GM19438 (cell line): ENCODE data around the gene RIMBP2.
"Not testable (repeated sequence)": the region's sequence is repeated elsewhere in the genome, so short reads cannot be mapped to it uniquely, and the experiment has no call there.

ENCODE experiments used
- ATAC-seq: cut with Tn5 transposase; IDR thresholded peaks from one replicate; pipeline ENCODE4 v1.9.1; 2021; ENCODE audit warnings: low read depth; ENCODE audit not compliant: unreplicated experiment

Gene RIMBP2

GRCh38 chr12:130706885-130707570, 9.1 kb downstream of the RIMBP2 start:
- no peak for ATAC-seq

- ATAC-seq, result no peak
These were observed 9.8 kb downstream of the RIMBP2 start for GRCh38 chr12:130706311-130706710.

DNA sequence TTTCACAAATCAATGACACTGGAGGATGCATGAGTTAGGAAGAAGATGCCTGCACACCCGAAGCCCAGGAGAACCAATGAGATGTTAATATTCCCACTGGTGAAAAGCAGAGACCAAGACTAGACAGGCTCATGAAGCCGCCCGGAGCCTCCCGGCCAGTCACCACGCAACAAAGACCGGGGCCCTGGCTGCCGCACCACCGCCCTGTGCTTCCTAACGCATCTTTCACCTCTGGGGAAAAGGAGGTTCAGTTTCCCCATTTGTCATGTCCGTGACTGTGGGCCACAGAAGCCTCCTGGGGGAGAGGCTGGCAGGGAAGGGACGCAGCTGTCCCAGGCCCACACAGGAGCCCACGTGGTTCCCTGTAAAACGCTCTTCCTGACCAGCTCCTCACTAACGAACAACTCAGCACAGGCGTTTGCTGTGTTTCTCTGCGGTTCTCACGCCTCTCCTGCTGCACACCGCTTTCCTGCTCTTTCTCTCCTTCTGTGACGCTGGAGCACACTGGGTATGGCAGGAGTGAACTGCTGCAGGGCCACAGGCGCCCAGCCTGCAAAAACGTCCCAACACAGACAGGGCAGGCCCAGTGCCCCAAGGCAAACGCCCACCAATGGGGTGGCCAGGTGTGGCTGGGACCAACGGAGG, 10.8 kb downstream of the RIMBP2 start:
- ATAC-seq, result no peak

GRCh38 chr12:130704606-130705005, 11.5 kb downstream of the RIMBP2 start:
- ATAC-seq, result no peak

DNA sequence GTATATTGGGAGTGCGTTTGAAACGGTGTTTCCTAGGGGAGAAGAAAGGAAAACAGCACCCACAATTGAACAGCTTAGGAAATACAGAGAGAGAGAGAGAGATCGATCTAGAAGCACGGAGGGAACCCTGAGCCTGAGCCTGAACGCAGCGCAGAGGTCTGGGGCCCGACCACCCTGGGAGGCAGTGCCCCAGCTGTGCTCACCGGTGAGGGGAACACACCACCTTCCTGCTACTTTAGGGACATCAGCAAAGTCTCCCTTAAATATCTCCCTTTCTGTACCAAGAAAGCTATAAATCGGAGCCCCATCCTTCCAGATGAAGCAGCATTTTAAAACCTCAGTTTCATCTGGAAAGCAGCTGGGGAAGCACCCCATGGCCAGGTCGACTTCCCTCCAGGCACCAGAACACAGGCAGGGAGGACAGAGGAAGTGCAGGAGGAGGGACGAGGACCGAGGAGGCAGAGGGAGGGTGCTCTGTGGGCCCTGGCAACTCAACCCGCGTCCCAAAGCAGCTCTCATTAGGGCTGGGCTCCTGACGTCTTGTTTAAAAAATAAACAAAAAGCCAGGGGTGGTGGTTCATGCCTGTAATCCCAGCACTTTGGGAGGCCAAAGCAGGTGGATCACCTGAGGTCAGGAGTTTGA, 12.2 kb downstream of the RIMBP2 start:
- no peak for ATAC-seq

- no peak for ATAC-seq
These were observed 12.9 kb downstream of the RIMBP2 start for GRCh38 chr12:130702966-130703732.

GRCh38 chr12:130701402-130701744, 14.7 kb downstream of the RIMBP2 start:
- no peak for ATAC-seq

GRCh38 chr12:130700492-130701401, 15.4 kb downstream of the RIMBP2 start:
- ATAC-seq, result no peak

GRCh38 chr12:130698106-130698505, 18.0 kb downstream of the RIMBP2 start:
- no peak for ATAC-seq

GRCh38 chr12:130696379-130697100, 19.6 kb downstream of the RIMBP2 start:
- no peak for ATAC-seq

GRCh38 chr12:130695061-130695460, 21.0 kb downstream of the RIMBP2 start:
- ATAC-seq, result no peak

- ATAC-seq, result no peak
These were observed 26.4 kb downstream of the RIMBP2 start for GRCh38 chr12:130689408-130690405.

DNA sequence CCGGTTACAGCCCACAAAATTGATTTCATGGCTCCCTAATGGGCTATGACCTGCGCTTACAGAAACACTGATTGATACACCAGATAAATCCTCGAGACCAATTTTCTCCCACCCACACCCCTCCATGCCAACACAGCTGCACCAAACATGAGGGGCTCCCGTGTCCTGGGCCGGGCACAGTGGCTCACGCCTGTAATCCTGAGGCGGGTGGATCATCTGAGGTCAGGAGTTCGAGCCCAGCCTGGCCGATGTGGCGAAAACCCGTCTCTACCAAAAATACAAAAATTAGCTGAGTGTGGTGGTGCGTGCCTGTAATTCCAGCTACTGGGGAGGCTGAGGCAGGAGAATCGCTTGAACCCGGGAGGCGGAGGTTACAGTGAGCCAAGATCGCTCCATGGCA, 27.1 kb downstream of the RIMBP2 start:
- ATAC-seq, result not testable (repeated sequence)

DNA sequence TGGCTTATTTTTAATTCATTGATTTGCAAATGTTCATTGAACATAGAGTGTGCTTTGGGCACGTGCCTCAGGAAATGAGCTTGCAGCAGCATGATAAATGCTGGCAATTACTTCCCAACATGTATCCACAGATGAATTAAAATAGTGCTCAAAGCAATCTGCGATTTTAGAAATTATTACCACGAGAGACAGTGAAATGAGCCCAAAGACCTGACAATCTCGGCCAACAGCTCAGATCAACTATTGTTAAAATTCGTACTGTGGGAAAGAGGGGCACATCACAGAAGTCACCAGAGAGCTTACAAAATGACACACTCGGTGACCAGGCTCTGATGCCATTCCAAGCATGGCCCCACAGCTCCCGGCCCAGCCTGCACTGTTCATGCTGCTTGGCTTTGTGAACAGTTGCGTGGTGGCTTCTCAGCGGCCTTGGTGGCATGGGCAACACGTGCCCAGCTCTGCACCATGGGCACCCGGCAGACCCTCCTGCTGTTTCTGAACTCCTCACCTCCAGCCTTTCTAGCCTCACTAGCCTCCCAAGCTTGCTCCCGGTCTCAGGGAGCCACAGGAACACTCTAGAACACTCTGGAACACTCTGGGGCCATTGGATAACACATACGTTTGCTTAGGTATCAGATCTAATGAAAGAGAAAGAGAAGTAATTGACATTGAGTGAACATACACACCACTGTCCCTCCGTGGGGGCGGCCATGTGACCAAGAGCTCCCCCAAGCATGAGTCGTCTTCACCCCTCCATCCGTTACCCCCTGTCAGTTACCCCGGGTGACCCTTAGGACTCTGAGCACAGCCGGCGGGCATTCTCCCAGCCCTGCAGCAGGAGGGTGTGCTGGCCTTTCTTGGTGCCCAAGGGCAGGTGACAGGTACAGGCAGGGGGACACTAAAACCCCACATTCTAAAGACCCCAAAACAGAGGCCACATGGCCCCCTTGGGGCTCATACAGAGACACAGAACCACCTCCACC, 28.0 kb downstream of the RIMBP2 start:
- no peak for ATAC-seq

- no peak for ATAC-seq
These were observed 28.9 kb downstream of the RIMBP2 start for GRCh38 chr12:130687190-130687589.

GRCh38 chr12:130686511-130686991, 29.5 kb downstream of the RIMBP2 start:
- ATAC-seq, result no peak

- ATAC-seq, result no peak
These were observed 30.2 kb downstream of the RIMBP2 start for GRCh38 chr12:130685850-130686249.
